Sigmoid colon (tissue), 7 donors: Measurements from ENCODE around the gene ZKSCAN4. TPM values are rescaled to one million over a fixed set of nuclear protein-coding genes. Genes with fewer than 3 reads are reported as not detected.

ENCODE experiments used
- DNase-seq: peaks from one replicate; pipeline ENCODE4 v3.0.0-alpha.2; 2019
- H3K27ac ChIP-seq, 4 donors: fragments of 200-600 bp; sonication (generic); one replicate each; pipeline ENCODE4 v1.5.1; 2016 to 2019; ENCODE audit warnings: mild to moderate bottlenecking in 1 of 4
- H3K27me3 ChIP-seq, 3 donors: fragments of 200-600 bp; sonication (generic); one replicate each; pipeline ENCODE4 v1.5.1; 2019; ENCODE audit warnings: mild to moderate bottlenecking in 1 of 3
- H3K36me3 ChIP-seq, 4 donors: fragments of 200-600 bp; sonication (generic); one replicate each; pipeline ENCODE4 v1.5.1; 2016 to 2019
- H3K4me1 ChIP-seq, 4 donors: fragments of 200-600 bp; sonication (generic); one replicate each; pipeline ENCODE4 v1.5.1; 2017 to 2019
- H3K4me3 ChIP-seq, 4 donors: fragments of 200-600 bp; sonication (generic); one replicate each; pipeline ENCODE4 v1.5.1; 2017 to 2019; ENCODE audit warnings: mild to moderate bottlenecking in 2 of 4, moderate library complexity in 1 of 4
- H3K9me3 ChIP-seq, 4 donors: fragments of 200-600 bp in 3 of 4; sonication (generic) in 3 of 4; one replicate each; pipeline versions ENCODE4 v1.5.1 to v1.6.1; 2013 to 2019
- CTCF ChIP-seq, 4 experiments: fragments of 450-650 bp in 3 of 4; fragments of 200-600 bp in 1 of 4; IDR thresholded peaks; one replicate each; pipeline ENCODE4 v1.5.1; 2016 to 2019; ENCODE audit warnings: antibody characterized with exemption in 4 of 4, mild to moderate bottlenecking in 3 of 4, moderate library complexity in 2 of 4
- EP300 ChIP-seq, 4 donors: sonication (generic); formaldehyde crosslinking; IDR thresholded peaks; one replicate each; pipeline ENCODE4 v1.6.1; 2017; ENCODE audit warnings: antibody characterized with exemption in 4 of 4
- POLR2A ChIP-seq, 2 donors: fragments of 450-650 bp; IDR thresholded peaks; one replicate each; pipeline ENCODE4 v1.6.1; 2016; ENCODE audit warnings: antibody characterized with exemption in 2 of 2, mild to moderate bottlenecking in 2 of 2, moderate library complexity in 2 of 2
- POLR2AphosphoS5 ChIP-seq, 4 donors: sonication (generic); formaldehyde crosslinking; IDR thresholded peaks; one replicate each; pipeline ENCODE4 v1.6.1; 2017; ENCODE audit warnings: antibody characterized with exemption in 4 of 4
- WGBS, 2 donors: extraction: QIAGEN DNeasy Blood & Tissue Kit; methylation state at CpG; one replicate each; pipeline ENCODE4 v1.1.7; 2013; 5-methylcytosine and 5-hydroxymethylcytosine counted together
- intact Hi-C: fragments of 100-400 bp; cut with DNase I; formaldehyde crosslinking; loops from one replicate; pipeline ENCODE4 v1.15.1; 2023
- polyA plus RNA-seq, 3 donors: library from polyadenylated mRNA; stranded (reverse); fragments of 200-250 nt; gene quantifications; one replicate each; pipeline ENCODE4 v1.2.3, GENCODE V29; 2013
- total RNA-seq, 4 donors: library from RNA; depleted of rRNA; stranded (reverse); fragments of >200 nt; gene quantifications; one replicate each; pipeline ENCODE4 v1.1.0, GENCODE V29; 2016
- donor health status: healthy with polysubstance abuse.
- donor health status: Bipolar disorder and iron deficiency.
- donor health status: healthy.

The ZKSCAN4 gene
- total and polyA plus RNA-seq, 7 donors: 1.5 to 6.1 (median 3.1) TPM

- Histone ChIP-seq H3K4me3 (no peak overlapping the region), H3K9me3 (no peaks in the 10 kb centered on the region), H3K4me1 (peaks cover 0 to 32% (median 22%) of the 10 kb centered on the region in 4 donors), H3K36me3 (peaks cover 7 to 29% (median 21%) of the 10 kb centered on the region in 4 donors), H3K27me3 (no peaks in the 10 kb centered on the region), H3K27ac (peak overlapping the region in 1 of 4 donors; percentile 36)
- intact Hi-C loops: loop anchor here (5.0 kb wide), 2 partner anchors 68 to 132 kb away; partner anchors contain the start of gene ZSCAN31
- TF ChIP-seq EP300 (IDR thresholded peaks at IDR 0.05) (no peak), POLR2A (IDR thresholded peaks at IDR 0.05) (no peak), POLR2AphosphoS5 (IDR thresholded peaks at IDR 0.05) (no peak), CTCF (IDR thresholded peaks at IDR 0.05) (no peak)
- no peak for DNase-seq
Measured at GRCh38 chr6:28269492-28269891, 17.4 kb upstream of the ZKSCAN4 start.

DNA sequence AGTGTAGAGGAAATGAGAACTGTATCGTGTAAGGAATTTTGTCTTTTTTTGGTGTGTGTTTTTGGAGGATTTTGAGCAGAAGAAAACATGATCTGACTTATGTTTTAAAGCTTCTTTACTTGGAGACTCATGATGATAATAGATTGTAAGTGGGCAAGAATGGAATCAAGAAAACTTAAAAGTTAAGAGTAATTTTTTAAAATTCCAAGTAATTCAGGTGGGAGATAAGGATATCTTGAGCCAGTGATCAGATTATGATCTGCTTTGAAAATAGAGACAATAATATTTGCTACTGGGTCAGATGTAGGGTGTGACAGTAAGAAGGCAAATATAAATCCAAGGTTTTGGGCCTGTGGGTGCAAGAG, 15.6 kb upstream of the ZKSCAN4 start:
- Histone ChIP-seq H3K27ac (peak overlapping the region; percentile 83 to 91 (median 88)), H3K4me3 (peak overlapping the region; percentile 68 to 80 (median 73)), H3K4me1 (peaks cover 0 to 32% (median 22%) of the 10 kb centered on the region in 4 donors), H3K36me3 (peaks cover 0 to 12% (median 10%) of the 10 kb centered on the region in 4 donors), H3K9me3 (no peaks in the 10 kb centered on the region), H3K27me3 (no peaks in the 10 kb centered on the region)
- WGBS, 2 donors: 3 to 4% methylated on average over 1 of the region's 1 CpG
- no peak for DNase-seq
- intact Hi-C loops: loop anchor here (5.0 kb wide), 2 partner anchors 70 to 130 kb away; partner anchors contain the start of gene ZSCAN31
- TF ChIP-seq POLR2AphosphoS5 (IDR thresholded peaks at IDR 0.05): no peak
- no peak for TF ChIP-seq POLR2A (IDR thresholded peaks at IDR 0.05)
- no peak for TF ChIP-seq CTCF (IDR thresholded peaks at IDR 0.05)
- no peak for TF ChIP-seq EP300 (IDR thresholded peaks at IDR 0.05)

- DNase-seq: peak; percentile 90
- H3K4me3 ChIP-seq: peak within 1 kb of the TSS; percentile 68 to 80 (median 73)
- peak within 1 kb of the TSS; percentile 83 to 91 (median 88) for H3K27ac ChIP-seq
- intact Hi-C loops: loop anchor here (5.0 kb wide), 2 partner anchors 70 to 130 kb away; partner anchors contain the start of gene ZSCAN31
- no peak for TF ChIP-seq EP300 (IDR thresholded peaks at IDR 0.05)
- TF ChIP-seq POLR2AphosphoS5 (IDR thresholded peaks at IDR 0.05): peak; percentile 61 to 79 (median 69)
- peak; percentile 52 to 55 for TF ChIP-seq POLR2A (IDR thresholded peaks at IDR 0.05)
- no peaks in the 10 kb centered on the region for H3K27me3 ChIP-seq
- H3K36me3 ChIP-seq: peaks cover 0 to 7% (median 5%) of the 10 kb centered on the region in 4 donors
- no peaks in the 10 kb centered on the region for H3K9me3 ChIP-seq
- 0% methylated on average over 32 of the region's 32 CpGs for WGBS, 2 donors
- peaks cover 0 to 32% (median 22%) of the 10 kb centered on the region in 4 donors for H3K4me1 ChIP-seq
Measured at GRCh38 chr6:28266962-28267694, 15.1 kb upstream of the ZKSCAN4 start, which contains the start of gene ZSCAN26. ZSCAN26 (plus strand) TSS chr6:28267143; CDS start chr6:28271920, 4,777 bp downstream.

DNA sequence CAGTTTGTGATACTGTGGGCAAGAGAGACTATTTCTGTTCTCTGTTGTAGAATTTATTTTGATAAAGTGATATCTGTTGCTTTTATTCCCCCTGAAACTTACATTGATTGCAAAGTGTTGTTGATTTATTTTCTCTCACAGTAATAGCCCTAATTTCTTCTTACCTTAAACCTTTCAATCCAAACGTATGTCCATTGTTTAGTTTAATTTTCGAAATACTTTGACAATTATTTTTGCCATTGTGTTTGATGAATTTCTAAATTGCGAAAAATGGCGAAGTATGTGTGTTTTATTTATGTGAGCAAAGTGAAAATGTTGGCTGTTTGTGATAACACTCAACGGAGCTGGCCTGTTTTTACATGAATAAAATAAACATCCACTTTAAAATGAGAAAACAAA, 14.5 kb upstream of the ZKSCAN4 start:
- no peak for DNase-seq
- H3K36me3 ChIP-seq: peaks cover 0 to 1% (median under 1%) of the 10 kb centered on the region in 4 donors
- no peaks in the 10 kb centered on the region for H3K9me3 ChIP-seq
- H3K4me1 ChIP-seq: peaks cover 0 to 32% (median 22%) of the 10 kb centered on the region in 4 donors
- H3K27me3 ChIP-seq: no peaks in the 10 kb centered on the region
- intact Hi-C loops: loop anchor here (5.0 kb wide), 2 partner anchors 71 to 129 kb away; partner anchors contain the start of gene ZSCAN31
- peak overlapping the region; percentile 68 to 80 (median 73) for H3K4me3 ChIP-seq
- 5 to 12% methylated on average over 5 of the region's 5 CpGs for whole genome bisulfite sequencing, 2 donors
- H3K27ac ChIP-seq: peak overlapping the region; percentile 83 to 91 (median 88)
- TF ChIP-seq CTCF (IDR thresholded peaks at IDR 0.05) (no peak), EP300 (IDR thresholded peaks at IDR 0.05) (no peak), POLR2A (IDR thresholded peaks at IDR 0.05) (no peak)

DNA sequence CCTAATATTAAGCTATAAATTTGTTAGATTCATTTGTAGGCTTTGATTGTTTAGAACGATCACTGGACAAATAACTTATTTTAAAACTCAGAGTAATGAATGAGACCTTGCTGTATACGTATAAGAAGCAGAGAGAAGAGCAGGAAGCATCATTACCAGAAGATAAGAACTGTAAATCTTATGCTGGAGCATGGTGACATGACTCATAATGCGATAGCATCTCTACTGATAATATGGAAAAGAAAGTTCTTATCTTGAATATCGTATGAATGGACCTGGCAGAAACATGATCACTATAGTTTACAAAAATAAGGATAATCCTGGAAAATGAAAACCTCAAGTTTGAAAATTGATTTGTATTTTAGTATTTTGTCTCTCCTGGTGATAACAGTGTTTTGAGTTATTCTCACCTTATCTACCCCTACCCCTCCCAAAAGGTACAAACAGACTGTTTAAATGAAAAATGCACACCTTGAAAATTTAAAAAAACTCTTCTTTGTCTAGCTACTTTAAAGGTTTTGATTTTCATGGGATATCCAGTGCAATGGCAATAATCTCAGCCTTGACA, 12.8 kb upstream of the ZKSCAN4 start:
- Histone ChIP-seq H3K9me3 (no peaks in the 10 kb centered on the region), H3K27me3 (no peaks in the 10 kb centered on the region), H3K4me3 (no peak overlapping the region), H3K36me3 (no peaks in the 10 kb centered on the region), H3K27ac (no peak overlapping the region), H3K4me1 (peaks cover 0 to 32% (median 19%) of the 10 kb centered on the region in 4 donors)
- intact Hi-C loops: loop anchor here (1.0 to 5.0 kb wide), 3 partner anchors 72 to 128 kb away; partner anchors contain the start of gene ZSCAN31
- TF ChIP-seq POLR2AphosphoS5 (IDR thresholded peaks at IDR 0.05): no peak
- TF ChIP-seq EP300 (IDR thresholded peaks at IDR 0.05): no peak
- TF ChIP-seq POLR2A (IDR thresholded peaks at IDR 0.05): no peak
- WGBS, 2 donors: 50 to 60% methylated on average over 4 of the region's 4 CpGs
- DNase-seq: no peak
